HL-60 (cell line): ENCODE measurements around the gene PARD3.

Source experiments
- CTCF ChIP-seq: IDR thresholded peaks from one replicate; pipeline ENCODE4 v1.5.1; 2011; ENCODE audit warnings: low read length, control low read depth, inconsistent platforms; ENCODE audit not compliant: insufficient read depth
- POLR2AphosphoS5 ChIP-seq: IDR thresholded peaks from 2 replicates; pipeline ENCODE4 v1.6.1; 2012; ENCODE audit warnings: low read depth
- REST ChIP-seq: IDR thresholded peaks from 2 replicates; pipeline ENCODE4 v1.6.1; 2012; ENCODE audit warnings: low read depth; ENCODE audit not compliant: insufficient replicate concordance
- SPI1 ChIP-seq: IDR thresholded peaks from 2 replicates; pipeline ENCODE4 v1.6.1; 2012; ENCODE audit warnings: low read depth, mild to moderate bottlenecking, borderline replicate concordance

GRCh38 chr10:34063592-34063991 is 751.5 kb downstream of the PARD3 start:
- no peak for TF ChIP-seq CTCF
- no peak for TF ChIP-seq REST
- no peak for TF ChIP-seq POLR2AphosphoS5
- TF ChIP-seq SPI1: no peak
